Body of pancreas (tissue), 4 donors: ENCODE measurements around the gene KIF11. TPM values are rescaled to one million over a fixed set of nuclear protein-coding genes. Genes with fewer than 3 reads are reported as not detected.
"Not testable (repeated sequence)": the region's sequence is repeated elsewhere in the genome, so short reads cannot be mapped to it uniquely, and the experiment has no call there.

Experiments used
- ATAC-seq: fragments of 150-250 bp; one replicate; pipeline ENCODE4 v1.9.1; 2016
- DNase-seq, 4 donors: peaks; one replicate each; pipeline ENCODE4 v3.0.0-alpha.2; 2019
- H3K27ac ChIP-seq, 4 donors: fragments of 200-600 bp; sonication (generic); 1 replicate in 3 of 4; 2 replicates in 1 of 4; pipeline versions ENCODE4 v1.5.1 to v1.6.1; 2016 to 2019; ENCODE audit warnings: mild to moderate bottlenecking in 1 of 4, mixed read lengths in 1 of 4, moderate library complexity in 1 of 4
- H3K27me3 ChIP-seq, 2 donors: fragments of 200-600 bp; sonication (generic); one replicate each; pipeline ENCODE4 v1.6.0; 2016; ENCODE audit warnings: mild to moderate bottlenecking in 1 of 2
- H3K36me3 ChIP-seq, 2 donors: fragments of 200-600 bp; sonication (generic); replicated peaks in 1 of 2; 2 replicates each; pipeline ENCODE4 v1.5.1; 2016; ENCODE audit warnings: low read depth in 2 of 2; ENCODE audit not compliant: insufficient read depth in 1 of 2
- H3K4me1 ChIP-seq: fragments of 200-600 bp; sonication (generic); one replicate; pipeline ENCODE4 v1.6.0; 2016
- H3K4me3 ChIP-seq, 2 donors: fragments of 200-600 bp; sonication (generic); 1 replicate in 1 of 2; 2 replicates in 1 of 2; pipeline ENCODE4 v1.5.1; 2016 to 2019
- H3K9me3 ChIP-seq, 3 donors: fragments of 200-600 bp; sonication (generic); 1 replicate in 2 of 3; 2 replicates in 1 of 3; pipeline ENCODE4 v1.5.1; 2016
- POLR2A ChIP-seq, 3 donors: fragments of 450-650 bp; IDR thresholded peaks; one replicate each; pipeline ENCODE4 v1.6.1; 2016; ENCODE audit warnings: antibody characterized with exemption in 3 of 3, mild to moderate bottlenecking in 2 of 3
- WGBS, 2 donors: methylation state at CpG; one replicate each; pipeline ENCODE4 v1.1.5; 2017; 5-methylcytosine and 5-hydroxymethylcytosine counted together
- intact Hi-C: fragments of 100-400 bp; cut with DNase I; formaldehyde crosslinking; loops from one replicate; pipeline ENCODE4 v1.15.1; 2023
- total RNA-seq, 2 donors: library from RNA; depleted of rRNA; stranded (reverse); fragments of >200 nt; gene quantifications; one replicate each; pipeline ENCODE4 v1.1.0, GENCODE V29; 2016
- TF ChIP-seq, protein P1 (sequence below), 7 experiments: fragments of 450-650 bp in 4 of 7; fragments of 200-600 bp in 3 of 7; sonication (generic) in 3 of 7; IDR thresholded peaks; one replicate each; pipeline ENCODE4 v1.5.1; 2016 to 2019; ENCODE audit warnings: antibody characterized with exemption in 7 of 7

KIF11 gene
- total RNA-seq, 2 donors from 2014 or later, result 0.26 to 0.66 TPM

DNA sequence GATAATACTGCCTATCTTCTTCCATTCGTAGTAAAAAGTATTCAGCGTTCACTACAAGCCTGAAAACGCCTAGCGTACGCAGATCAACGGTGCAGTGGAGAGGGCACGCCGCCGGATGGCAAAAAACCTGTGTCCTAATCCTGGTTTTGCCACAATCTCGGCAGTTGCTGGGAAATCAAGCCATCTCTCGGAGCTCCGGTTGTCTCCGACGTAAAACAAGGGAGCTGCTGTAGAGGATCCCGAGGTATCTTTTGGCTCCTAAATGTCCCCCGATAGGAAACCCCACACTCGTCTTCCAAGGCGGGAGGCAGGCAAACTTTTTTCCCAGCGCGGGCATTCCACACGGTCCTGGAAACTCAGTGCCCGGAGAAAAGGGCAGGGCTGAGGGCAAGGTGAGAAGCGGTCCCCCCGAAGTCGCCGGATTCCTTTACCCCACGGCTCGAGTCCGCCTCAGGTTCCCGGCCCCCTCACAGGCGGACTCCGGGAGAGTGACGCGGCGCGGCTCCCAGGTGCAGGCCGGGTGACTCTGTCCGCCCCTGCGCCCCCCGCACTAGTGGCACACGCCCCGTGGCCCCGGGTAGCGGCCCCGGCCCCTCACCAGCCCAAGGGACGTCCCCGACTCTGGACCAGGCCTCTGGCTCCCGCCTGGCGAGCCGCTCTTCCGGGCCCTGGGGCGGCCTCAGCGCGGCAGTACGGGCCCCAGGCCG lies 19.7 kb upstream of the KIF11 start:
- Histone ChIP-seq H3K4me3 (peak overlapping the region; percentile 62 to 94), H3K36me3 (no peaks in the 10 kb centered on the region), H3K27ac (peak overlapping the region; percentile 93 to 96 (median 94)), H3K9me3 (no peaks in the 10 kb centered on the region), H3K27me3 (no peaks in the 10 kb centered on the region), H3K4me1 (peaks cover 36% of the 10 kb centered on the region)
- ATAC-seq (peak; percentile 23), DNase-seq (peak; percentile 37 to 54 (median 48))
- TF ChIP-seq POLR2A (IDR thresholded peaks at IDR 0.05), result no peak
- TF ChIP-seq, protein P1, sequence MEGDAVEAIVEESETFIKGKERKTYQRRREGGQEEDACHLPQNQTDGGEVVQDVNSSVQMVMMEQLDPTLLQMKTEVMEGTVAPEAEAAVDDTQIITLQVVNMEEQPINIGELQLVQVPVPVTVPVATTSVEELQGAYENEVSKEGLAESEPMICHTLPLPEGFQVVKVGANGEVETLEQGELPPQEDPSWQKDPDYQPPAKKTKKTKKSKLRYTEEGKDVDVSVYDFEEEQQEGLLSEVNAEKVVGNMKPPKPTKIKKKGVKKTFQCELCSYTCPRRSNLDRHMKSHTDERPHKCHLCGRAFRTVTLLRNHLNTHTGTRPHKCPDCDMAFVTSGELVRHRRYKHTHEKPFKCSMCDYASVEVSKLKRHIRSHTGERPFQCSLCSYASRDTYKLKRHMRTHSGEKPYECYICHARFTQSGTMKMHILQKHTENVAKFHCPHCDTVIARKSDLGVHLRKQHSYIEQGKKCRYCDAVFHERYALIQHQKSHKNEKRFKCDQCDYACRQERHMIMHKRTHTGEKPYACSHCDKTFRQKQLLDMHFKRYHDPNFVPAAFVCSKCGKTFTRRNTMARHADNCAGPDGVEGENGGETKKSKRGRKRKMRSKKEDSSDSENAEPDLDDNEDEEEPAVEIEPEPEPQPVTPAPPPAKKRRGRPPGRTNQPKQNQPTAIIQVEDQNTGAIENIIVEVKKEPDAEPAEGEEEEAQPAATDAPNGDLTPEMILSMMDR (IDR thresholded peaks at IDR 0.05), result peak in 4 of 7 experiments; percentile 22 to 36 (median 26)
- 0 to 1% methylated on average over 13 to 40 of the region's 56 CpGs for WGBS, 2 donors
- intact Hi-C loops, result loop anchor here (5.0 kb wide), 1 partner anchor 56 kb away; no protein-coding TSS in a partner anchor

DNA sequence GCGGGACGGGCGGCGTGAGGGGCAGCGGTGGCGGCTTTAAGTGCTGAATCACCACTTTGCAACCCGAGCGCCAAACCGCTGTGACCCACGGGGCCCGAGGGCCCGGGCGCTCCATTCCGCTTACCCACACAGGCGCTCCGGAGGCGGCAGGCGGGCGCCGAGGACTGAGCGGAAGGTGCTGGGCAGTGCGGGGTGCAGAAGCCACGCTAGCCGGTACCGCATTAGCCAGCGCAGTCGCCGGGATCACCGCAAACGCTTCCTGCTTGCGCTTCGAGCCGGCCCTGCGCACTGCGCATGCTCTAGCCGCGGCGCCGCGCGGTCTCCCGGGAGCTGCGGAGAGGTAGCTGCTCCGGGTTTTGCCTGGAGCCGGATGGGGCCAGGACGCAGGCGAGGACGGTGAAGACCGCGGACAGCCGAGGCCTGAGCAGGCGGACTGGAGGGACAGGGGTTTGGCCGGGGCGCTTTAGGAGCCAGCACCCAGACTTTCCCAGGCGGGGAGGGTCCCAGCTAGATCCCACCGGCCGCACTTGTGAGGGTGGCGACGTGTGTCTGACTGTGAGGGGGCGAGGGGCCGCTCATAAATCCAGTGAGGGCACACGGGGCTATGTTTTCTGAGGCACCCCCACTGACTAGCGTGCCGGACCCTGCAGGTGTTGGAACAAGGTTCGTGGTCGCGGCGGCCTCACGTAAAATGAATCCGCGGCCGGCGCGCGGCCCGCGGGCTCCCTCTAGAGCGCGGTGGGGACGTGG lies 19.0 kb upstream of the KIF11 start, which contains the start of gene IDE:
TSS of gene IDE (minus strand) at position 296 of the 750 bp plus-strand sequence. CDS start at position 222, 74 bp downstream.
- intact Hi-C loops, result loop anchor here (5.0 kb wide), 1 partner anchor 57 kb away; no protein-coding TSS in a partner anchor
- ATAC-seq, result peak; percentile 91
- Histone ChIP-seq H3K4me1 (peaks cover 36% of the 10 kb centered on the region), H3K9me3 (no peaks in the 10 kb centered on the region), H3K36me3 (no peaks in the 10 kb centered on the region), H3K27me3 (no peaks in the 10 kb centered on the region), H3K4me3 (peak within 1 kb of the TSS; percentile 62 to 94), H3K27ac (peak within 1 kb of the TSS; percentile 93 to 96 (median 94))
- DNase-seq, result peak; percentile 89 to 91 (median 90)
- TF ChIP-seq, protein P1 (IDR thresholded peaks at IDR 0.05), result peak; percentile 65 to 91 (median 88)
- peak; percentile 62 to 85 (median 78) for TF ChIP-seq POLR2A (IDR thresholded peaks at IDR 0.05)
- 0% methylated on average over 1 to 50 of the region's 80 CpGs for WGBS, 2 donors

DNA sequence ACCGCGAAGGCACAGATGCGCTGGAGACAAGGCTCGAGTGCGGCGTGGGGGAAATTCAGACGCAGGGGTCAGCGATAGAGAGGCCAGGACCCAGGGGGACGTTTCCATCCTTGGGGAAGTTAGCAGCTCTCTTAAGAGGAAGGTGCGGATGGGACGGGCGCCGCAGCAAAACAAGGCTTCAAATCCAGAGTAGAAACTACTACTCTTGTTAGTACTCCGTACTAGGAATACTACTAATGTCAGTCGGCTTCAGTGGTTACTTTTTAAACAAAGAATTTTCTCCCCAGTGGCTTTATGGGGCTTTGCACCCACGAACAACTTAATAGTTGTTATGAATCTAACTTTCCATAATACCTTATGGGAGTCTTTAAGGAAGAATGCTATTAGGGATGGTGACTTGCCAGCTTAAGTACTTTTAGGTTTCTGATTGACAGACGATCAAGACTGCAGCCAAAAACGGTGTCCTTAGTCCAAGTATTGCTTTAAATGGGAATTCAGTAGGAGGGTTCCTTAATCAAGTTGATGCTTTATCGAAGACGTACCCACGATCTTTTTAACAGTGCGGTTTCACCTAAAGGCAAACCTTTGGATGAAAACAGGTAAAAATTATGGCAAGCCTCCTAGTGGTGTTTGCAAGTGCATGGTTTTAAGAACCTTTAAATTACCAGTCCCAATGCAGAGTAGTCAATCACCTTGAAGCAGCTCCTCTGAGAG lies 18.2 kb upstream of the KIF11 start:
- 2 to 7% methylated on average over 16 to 22 of the region's 22 CpGs for WGBS, 2 donors
- Histone ChIP-seq H3K4me3 (peak overlapping the region in 1 of 2 donors; percentile 62), H3K36me3 (no peaks in the 10 kb centered on the region), H3K9me3 (no peaks in the 10 kb centered on the region), H3K27ac (peak overlapping the region; percentile 93 to 96 (median 94)), H3K4me1 (peaks cover 36% of the 10 kb centered on the region), H3K27me3 (no peaks in the 10 kb centered on the region)
- ATAC-seq (peak; percentile 13), DNase-seq (no peak)
- intact Hi-C loops, result loop anchor here (5.0 kb wide), 1 partner anchor 57 kb away; no protein-coding TSS in a partner anchor
- TF ChIP-seq, protein P1 (IDR thresholded peaks at IDR 0.05), result peak in 1 of 7 experiments; percentile 24
- no peak for TF ChIP-seq POLR2A (IDR thresholded peaks at IDR 0.05)

DNA sequence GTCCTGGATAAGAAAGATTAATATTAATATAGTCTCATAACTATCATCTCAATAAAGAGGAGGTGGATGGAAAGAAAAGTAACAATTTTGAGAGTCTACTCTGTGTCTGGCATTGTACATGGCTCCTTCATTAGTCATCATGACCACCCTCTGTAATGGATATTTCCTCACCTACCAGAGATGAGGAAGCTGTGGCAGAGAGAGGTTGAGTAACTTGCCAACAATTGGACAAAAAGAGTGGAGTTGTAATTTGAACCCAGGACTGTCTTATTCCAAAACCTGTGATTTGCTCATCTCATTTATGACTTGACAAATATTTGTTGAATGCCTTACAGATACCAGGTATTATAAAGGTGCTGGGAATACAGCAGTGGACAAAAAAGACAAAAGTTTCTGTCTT lies 17.0 kb upstream of the KIF11 start:
- no peak overlapping the region for H3K27ac ChIP-seq
- no peak for DNase-seq
- peaks cover 27% of the 10 kb centered on the region for H3K4me1 ChIP-seq
- TF ChIP-seq POLR2A (IDR thresholded peaks at IDR 0.05), result no peak
- TF ChIP-seq, protein P1 (IDR thresholded peaks at IDR 0.05), result no peak
- no peaks in the 10 kb centered on the region for H3K36me3 ChIP-seq
- no peaks in the 10 kb centered on the region for H3K9me3 ChIP-seq
- intact Hi-C loops, result no loop called here
- ATAC-seq, result no peak
- no peaks in the 10 kb centered on the region for H3K27me3 ChIP-seq
- H3K4me3 ChIP-seq, result no peak overlapping the region

DNA sequence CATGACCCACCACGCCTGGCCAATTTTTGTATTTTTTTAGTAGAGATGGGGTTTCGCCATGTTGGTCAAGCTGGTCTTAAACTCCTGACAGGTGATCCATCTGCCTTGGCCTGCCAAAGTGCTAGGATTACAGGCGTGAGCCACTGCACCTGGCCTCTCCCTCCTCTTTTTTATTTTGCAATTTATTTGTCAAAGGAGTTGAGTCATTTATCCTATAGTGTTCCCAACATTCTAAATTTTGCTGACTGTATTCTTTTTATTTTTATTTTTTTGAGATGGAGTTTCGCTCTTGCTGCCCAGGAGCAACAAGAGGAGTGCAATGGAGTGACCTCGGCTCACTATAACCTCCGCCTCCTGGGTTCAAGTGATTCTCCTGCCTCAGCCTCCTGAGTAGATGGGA lies 10.6 kb upstream of the KIF11 start:
- H3K9me3 ChIP-seq, H3K27me3 ChIP-seq, H3K36me3 ChIP-seq, H3K4me1 ChIP-seq, H3K4me3 ChIP-seq, ATAC-seq, DNase-seq, intact Hi-C loops, H3K27ac ChIP-seq: not testable (repeated sequence)
- WGBS, 2 donors, result 94 to 97% methylated on average over 6 of the region's 6 CpGs
